Kidney epithelial cell (primary cell): ENCODE data around the gene POLK. TPM values are rescaled to one million over a fixed set of nuclear protein-coding genes. Genes with fewer than 3 reads are reported as not detected.

Source experiments
- DNase-seq: peaks from one replicate; pipeline ENCODE4 v3.0.0-alpha.2; 2010; ENCODE audit warnings: low read depth
- H3K27me3 ChIP-seq: 2 replicates; pipeline ENCODE4 v1.6.0; 2011; ENCODE audit warnings: low read length; ENCODE audit not compliant: control insufficient read depth, insufficient read depth
- H3K36me3 ChIP-seq: 2 replicates; pipeline ENCODE4 v1.5.1; 2011; ENCODE audit warnings: low read length; ENCODE audit not compliant: control insufficient read depth, insufficient read depth
- H3K4me3 ChIP-seq: 2 replicates; pipeline ENCODE4 v1.5.1; 2011; ENCODE audit warnings: low read depth, mild to moderate bottlenecking, control low read depth, low read length
- total RNA-seq: library from RNA; depleted of rRNA; stranded (reverse); fragments of >200 nt; gene quantifications from 2 replicates; pipeline ENCODE4 v1.2.3, GENCODE V29; 2015
- TF ChIP-seq, protein P1 (sequence below): IDR thresholded peaks from 2 replicates; pipeline ENCODE4 v1.5.1; 2011; ENCODE audit warnings: mild to moderate bottlenecking, moderate library complexity, low read length, control low read depth, inconsistent platforms; ENCODE audit not compliant: insufficient read depth, poor library complexity, severe bottlenecking

The POLK gene
- total RNA-seq, 1 donor from 2014 or later: 18.6 TPM

DNA sequence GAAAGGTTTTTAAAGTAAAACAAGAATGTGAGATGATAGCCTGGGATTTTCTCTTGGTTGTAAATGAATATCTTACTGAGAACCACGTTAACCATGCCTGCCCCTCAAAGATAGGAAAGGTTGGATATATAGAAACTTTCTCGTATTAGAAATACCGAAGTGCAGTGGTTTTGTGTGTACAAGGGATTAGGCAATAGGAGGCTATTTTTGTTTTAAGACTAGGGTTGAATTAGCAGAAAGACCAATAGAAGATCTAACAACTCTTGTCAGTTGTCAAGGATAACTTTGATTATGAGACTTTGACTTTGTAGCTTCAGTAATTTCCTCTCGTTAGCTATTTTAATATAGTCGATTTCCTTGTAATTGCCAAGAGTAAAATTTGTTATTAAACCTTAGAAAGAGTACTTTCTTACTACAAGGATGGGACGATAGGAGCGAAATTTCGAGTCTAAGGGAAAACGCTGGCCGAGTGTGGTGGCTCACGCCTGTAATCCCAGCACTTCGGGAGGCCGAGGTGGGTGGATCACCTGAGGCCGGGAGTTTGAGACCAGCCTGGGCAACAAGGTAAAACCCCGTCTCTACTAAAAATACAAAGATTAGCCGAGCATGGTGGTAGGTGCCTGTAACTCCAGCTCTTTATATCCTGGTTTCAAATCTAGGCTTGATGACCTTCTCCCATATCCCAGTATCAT lies 838 bp downstream of the POLK start:
- Histone ChIP-seq H3K4me3 (peak overlapping the region; percentile 92), H3K27me3 (no peaks in the 10 kb centered on the region), H3K36me3 (no peaks in the 10 kb centered on the region)
- DNase-seq: no peak
- TF ChIP-seq, protein P1, sequence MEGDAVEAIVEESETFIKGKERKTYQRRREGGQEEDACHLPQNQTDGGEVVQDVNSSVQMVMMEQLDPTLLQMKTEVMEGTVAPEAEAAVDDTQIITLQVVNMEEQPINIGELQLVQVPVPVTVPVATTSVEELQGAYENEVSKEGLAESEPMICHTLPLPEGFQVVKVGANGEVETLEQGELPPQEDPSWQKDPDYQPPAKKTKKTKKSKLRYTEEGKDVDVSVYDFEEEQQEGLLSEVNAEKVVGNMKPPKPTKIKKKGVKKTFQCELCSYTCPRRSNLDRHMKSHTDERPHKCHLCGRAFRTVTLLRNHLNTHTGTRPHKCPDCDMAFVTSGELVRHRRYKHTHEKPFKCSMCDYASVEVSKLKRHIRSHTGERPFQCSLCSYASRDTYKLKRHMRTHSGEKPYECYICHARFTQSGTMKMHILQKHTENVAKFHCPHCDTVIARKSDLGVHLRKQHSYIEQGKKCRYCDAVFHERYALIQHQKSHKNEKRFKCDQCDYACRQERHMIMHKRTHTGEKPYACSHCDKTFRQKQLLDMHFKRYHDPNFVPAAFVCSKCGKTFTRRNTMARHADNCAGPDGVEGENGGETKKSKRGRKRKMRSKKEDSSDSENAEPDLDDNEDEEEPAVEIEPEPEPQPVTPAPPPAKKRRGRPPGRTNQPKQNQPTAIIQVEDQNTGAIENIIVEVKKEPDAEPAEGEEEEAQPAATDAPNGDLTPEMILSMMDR: no peak

DNA sequence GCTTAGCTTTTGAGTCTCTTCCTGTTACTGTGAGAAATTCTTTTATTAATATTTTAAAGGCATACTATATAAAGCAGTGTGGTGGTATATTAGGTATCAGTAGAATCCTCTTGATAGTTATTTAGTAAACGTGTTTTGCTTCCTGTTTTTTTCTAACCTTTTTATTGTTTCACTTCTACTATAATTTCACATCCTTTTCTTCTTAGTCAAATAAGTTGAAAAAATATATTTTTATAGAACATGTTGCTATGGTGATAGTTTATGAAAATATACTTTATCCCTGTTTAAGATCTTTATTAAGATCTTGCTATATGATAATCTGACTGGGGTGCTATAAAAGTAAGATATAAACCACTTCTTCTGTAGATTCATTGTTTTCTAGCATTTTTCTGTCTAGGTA lies 2.1 kb downstream of the POLK start:
- DNase-seq: no peak
- TF ChIP-seq, protein P1: no peak
- Histone ChIP-seq H3K36me3 (no peaks in the 10 kb centered on the region), H3K4me3 (no peak overlapping the region), H3K27me3 (no peaks in the 10 kb centered on the region)

DNA sequence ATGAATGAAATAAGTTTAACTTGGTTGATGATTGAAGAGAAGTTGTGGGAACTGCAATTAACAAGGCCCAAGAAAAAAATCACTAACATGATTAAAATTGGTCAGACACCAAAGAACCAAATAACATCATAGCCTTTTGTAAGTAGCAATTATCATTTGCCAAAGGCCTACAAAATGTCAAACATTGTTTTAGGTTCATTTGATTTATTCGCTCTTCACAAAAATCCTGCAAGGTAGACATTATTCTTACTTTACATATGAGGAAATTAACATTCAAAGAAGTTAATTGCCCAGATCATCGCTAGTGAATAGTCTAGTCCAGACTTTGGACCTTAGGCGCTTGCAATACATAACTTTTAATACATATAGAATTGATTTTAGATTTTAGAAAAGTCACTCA lies 2.6 kb downstream of the POLK start:
- TF ChIP-seq, protein P1: no peak
- no peak for DNase-seq
- Histone ChIP-seq H3K27me3 (no peaks in the 10 kb centered on the region), H3K36me3 (no peaks in the 10 kb centered on the region), H3K4me3 (no peak overlapping the region)

DNA sequence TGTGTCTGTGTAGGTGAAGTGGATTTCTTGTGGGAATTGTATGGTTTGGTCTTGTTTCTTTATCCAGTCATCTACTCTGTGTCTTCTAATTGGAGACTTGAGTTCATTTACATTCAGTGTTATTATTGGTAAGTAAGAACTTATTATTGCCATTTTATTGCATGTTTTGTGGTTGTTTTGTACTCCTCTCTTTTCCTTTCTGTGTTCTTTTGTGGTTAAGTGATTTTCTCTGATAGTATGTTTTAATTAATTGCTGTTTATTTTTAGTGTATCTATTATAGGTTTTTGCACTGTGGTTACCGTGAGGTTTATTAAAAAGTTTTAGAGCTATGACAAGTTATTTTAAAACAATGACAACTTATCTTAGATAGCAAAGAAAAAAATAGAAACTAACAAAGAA lies 8.1 kb downstream of the POLK start:
- H3K27me3 ChIP-seq: no peaks in the 10 kb centered on the region
- DNase-seq: no peak
- TF ChIP-seq, protein P1: no peak
- H3K36me3 ChIP-seq: no peaks in the 10 kb centered on the region
- no peak overlapping the region for H3K4me3 ChIP-seq

DNA sequence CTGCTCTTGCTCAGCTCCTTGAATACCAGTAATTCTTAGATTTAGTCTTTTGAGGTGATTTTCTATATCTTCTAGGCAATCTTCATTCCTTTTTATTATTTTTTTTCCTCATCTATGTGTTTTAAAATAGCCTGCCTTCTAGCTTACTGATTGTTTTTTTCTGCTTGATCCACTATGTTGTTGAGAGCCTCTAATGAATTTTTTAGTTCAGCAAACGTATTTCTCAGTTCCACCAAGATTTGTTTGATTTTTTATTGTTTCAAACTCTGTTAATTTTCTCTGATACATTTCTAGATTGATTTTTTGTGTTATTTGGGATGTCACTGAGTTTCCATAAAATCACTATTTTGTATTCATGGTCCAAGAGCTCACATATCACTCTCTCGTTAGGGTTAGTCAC lies 9.5 kb downstream of the POLK start:
- no peak overlapping the region for H3K4me3 ChIP-seq
- TF ChIP-seq, protein P1: no peak
- H3K36me3 ChIP-seq: no peaks in the 10 kb centered on the region
- H3K27me3 ChIP-seq: no peaks in the 10 kb centered on the region
- DNase-seq: no peak

DNA sequence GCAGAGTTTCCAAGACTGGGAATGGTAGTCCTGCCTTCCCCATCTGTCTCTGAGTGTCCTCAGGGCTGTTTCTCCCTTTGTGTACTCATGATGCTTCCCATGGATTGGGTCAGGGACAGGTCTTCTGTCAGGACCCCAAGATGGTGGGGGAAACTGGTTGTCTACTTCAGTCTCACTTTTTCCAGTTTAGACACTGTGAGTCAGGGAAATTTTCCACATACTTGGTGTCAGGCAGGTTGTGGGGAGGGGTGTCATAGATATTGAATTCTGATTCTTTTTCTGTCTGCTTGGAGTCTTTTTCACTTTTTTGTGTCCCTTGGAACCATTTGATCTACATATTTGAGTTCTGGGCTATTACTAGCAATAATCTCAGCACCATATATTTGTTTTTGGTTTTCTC lies 10.3 kb downstream of the POLK start:
- no peak for DNase-seq

More for the DNA sequence above, 10.3 kb downstream of the POLK start:
- H3K36me3 ChIP-seq: no peaks in the 10 kb centered on the region
- H3K27me3 ChIP-seq: no peaks in the 10 kb centered on the region
- TF ChIP-seq, protein P1: no peak
- no peak overlapping the region for H3K4me3 ChIP-seq
